Thyroid gland (tissue), 4 donors: ENCODE data around the gene DLG2. TPM values are rescaled to one million over a fixed set of nuclear protein-coding genes. Genes with fewer than 3 reads are reported as not detected.

ENCODE experiments used
- DNase-seq, 2 donors: peaks; one replicate each; pipeline ENCODE4 v3.0.0-alpha.2; 2019
- H3K27ac ChIP-seq, 3 donors: fragments of 200-600 bp; sonication (generic); 1 replicate in 2 of 3; 2 replicates in 1 of 3; pipeline ENCODE4 v1.5.1; 2016 to 2019; ENCODE audit warnings: mild to moderate bottlenecking in 1 of 3, moderate library complexity in 1 of 3
- H3K27me3 ChIP-seq: fragments of 200-600 bp; sonication (generic); one replicate; pipeline ENCODE4 v1.5.1; 2019
- H3K36me3 ChIP-seq, 2 donors: fragments of 200-600 bp; sonication (generic); one replicate each; pipeline ENCODE4 v1.5.1; 2016 to 2019
- H3K4me1 ChIP-seq, 2 donors: fragments of 200-600 bp; sonication (generic); one replicate each; pipeline ENCODE4 v1.5.1; 2017 to 2019
- H3K4me3 ChIP-seq, 3 donors: fragments of 200-600 bp; sonication (generic); replicated peaks in 1 of 3; 1 replicate in 2 of 3; 2 replicates in 1 of 3; pipeline ENCODE4 v1.5.1; 2016; ENCODE audit warnings: mild to moderate bottlenecking in 1 of 3
- H3K9me3 ChIP-seq: fragments of 200-600 bp; sonication (generic); one replicate; pipeline ENCODE4 v1.5.1; 2017
- CTCF ChIP-seq, 6 experiments: fragments of 200-600 bp in 3 of 6; fragments of 450-650 bp in 3 of 6; sonication (generic) in 3 of 6; IDR thresholded peaks; one replicate each; pipeline ENCODE4 v1.5.1; 2016 to 2019; ENCODE audit warnings: antibody characterized with exemption in 6 of 6, mild to moderate bottlenecking in 2 of 6, inconsistent platforms in 1 of 6, moderate library complexity in 1 of 6
- POLR2A ChIP-seq, 2 donors: fragments of 450-650 bp; IDR thresholded peaks; one replicate each; pipeline ENCODE4 v1.6.1; 2017; ENCODE audit warnings: antibody characterized with exemption in 2 of 2, mild to moderate bottlenecking in 2 of 2, moderate library complexity in 1 of 2
- WGBS, 2 donors: methylation state at CpG; one replicate each; pipeline ENCODE4 v1.1.5; 2017; 5-methylcytosine and 5-hydroxymethylcytosine counted together
- intact Hi-C: fragments of 100-400 bp; cut with DNase I; formaldehyde crosslinking; loops from one replicate; pipeline ENCODE4 v1.15.1; 2023
- total RNA-seq, 4 donors: library from RNA; depleted of rRNA; stranded (reverse); fragments of >200 nt; gene quantifications; one replicate each; pipeline ENCODE4 v1.2.3, GENCODE V29; 2016

Gene DLG2
- total RNA-seq, 4 donors from 2014 or later = 29.4 to 79.4 (median 42.4) TPM

DNA sequence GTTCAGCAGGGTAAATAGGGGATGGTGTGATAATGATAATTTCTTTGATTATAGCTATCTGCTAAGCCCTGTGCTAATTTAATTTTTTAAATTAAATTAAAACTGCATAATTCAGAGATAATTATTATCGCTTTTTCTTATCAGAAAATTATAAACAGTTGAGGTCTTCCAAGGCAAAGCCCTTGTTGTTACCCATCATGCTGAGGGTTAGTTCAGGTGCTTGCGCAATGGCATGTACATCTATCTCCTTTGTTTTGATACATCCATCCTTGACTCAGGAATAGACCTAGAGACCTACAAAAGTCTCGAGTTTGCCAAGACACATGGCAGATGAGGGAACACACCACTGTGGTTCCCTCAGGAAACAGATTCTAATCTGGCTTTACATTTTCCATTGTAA, 737.6 kb downstream of the DLG2 start:
- no peak overlapping the region for H3K4me3 ChIP-seq
- no peaks in the 10 kb centered on the region for H3K9me3 ChIP-seq
- H3K27ac ChIP-seq = no peak overlapping the region
- intact Hi-C loops = no loop called here
- H3K4me1 ChIP-seq = no peaks in the 10 kb centered on the region
- no peak for TF ChIP-seq POLR2A (IDR thresholded peaks at IDR 0.05)
- TF ChIP-seq CTCF (IDR thresholded peaks at IDR 0.05) = no peak
- H3K27me3 ChIP-seq = no peaks in the 10 kb centered on the region
- WGBS, 2 donors = 64 to 84% methylated on average over 3 of the region's 3 CpGs
- H3K36me3 ChIP-seq = no peaks in the 10 kb centered on the region
- DNase-seq = no peak

- Histone ChIP-seq H3K27ac (no peak overlapping the region), H3K36me3 (no peaks in the 10 kb centered on the region), H3K4me3 (no peak overlapping the region), H3K27me3 (no peaks in the 10 kb centered on the region), H3K4me1 (no peaks in the 10 kb centered on the region), H3K9me3 (no peaks in the 10 kb centered on the region)
- intact Hi-C loops = no loop called here
- TF ChIP-seq CTCF (IDR thresholded peaks at IDR 0.05) = no peak
- TF ChIP-seq POLR2A (IDR thresholded peaks at IDR 0.05) = no peak
- WGBS, 2 donors = 72 to 86% methylated on average over 3 of the region's 3 CpGs
- DNase-seq = no peak
These were observed 740.0 kb downstream of the DLG2 start for GRCh38 chr11:84887055-84887629.

DNA sequence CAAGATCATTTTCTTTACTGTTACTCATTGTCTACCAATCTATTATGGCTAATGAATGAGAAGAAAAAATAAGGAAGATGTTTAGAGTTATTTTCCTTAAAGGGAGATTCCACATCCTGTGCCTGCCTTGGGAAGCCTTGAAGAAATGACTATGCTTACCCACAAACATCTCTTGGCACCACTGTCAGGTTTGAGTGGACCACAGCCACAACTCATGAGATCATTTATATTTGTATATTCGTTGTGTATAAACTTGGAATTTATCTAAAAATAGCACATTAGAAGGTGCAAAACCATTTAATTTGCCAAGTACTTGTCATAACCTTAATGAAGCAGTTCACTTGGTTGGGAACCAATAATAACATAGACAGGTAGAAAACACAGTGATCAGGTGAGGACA, 740.8 kb downstream of the DLG2 start:
- no peak overlapping the region for H3K27ac ChIP-seq
- no peaks in the 10 kb centered on the region for H3K4me1 ChIP-seq
- 0 to 35% methylated on average over 1 of the region's 1 CpG for WGBS, 2 donors
- no peaks in the 10 kb centered on the region for H3K9me3 ChIP-seq
- intact Hi-C loops = no loop called here
- TF ChIP-seq POLR2A (IDR thresholded peaks at IDR 0.05) (no peak), CTCF (IDR thresholded peaks at IDR 0.05) (no peak)
- H3K27me3 ChIP-seq = no peaks in the 10 kb centered on the region
- H3K36me3 ChIP-seq = no peaks in the 10 kb centered on the region
- no peak for DNase-seq
- no peak overlapping the region for H3K4me3 ChIP-seq

- WGBS, 2 donors = 93 to 100% methylated on average over 2 of the region's 2 CpGs
These were observed 742.3 kb downstream of the DLG2 start for GRCh38 chr11:84884836-84885235.

GRCh38 chr11:84882056-84882455, 745.1 kb downstream of the DLG2 start:
- Histone ChIP-seq H3K4me3 (no peak overlapping the region), H3K27me3 (no peaks in the 10 kb centered on the region), H3K9me3 (no peaks in the 10 kb centered on the region), H3K4me1 (no peaks in the 10 kb centered on the region), H3K27ac (no peak overlapping the region), H3K36me3 (no peaks in the 10 kb centered on the region)
- TF ChIP-seq POLR2A (IDR thresholded peaks at IDR 0.05) (no peak), CTCF (IDR thresholded peaks at IDR 0.05) (no peak)
- DNase-seq = no peak
- WGBS, 2 donors = 12 to 16% methylated on average over 2 of the region's 2 CpGs
- intact Hi-C loops = no loop called here

More at GRCh38 chr11:84884836-84885235, 742.3 kb downstream of the DLG2 start:
- H3K4me3 ChIP-seq = no peak overlapping the region
- no peaks in the 10 kb centered on the region for H3K27me3 ChIP-seq
- intact Hi-C loops = no loop called here
- H3K27ac ChIP-seq = no peak overlapping the region
- H3K9me3 ChIP-seq = no peaks in the 10 kb centered on the region
- no peaks in the 10 kb centered on the region for H3K36me3 ChIP-seq
- no peak for DNase-seq
- TF ChIP-seq CTCF (IDR thresholded peaks at IDR 0.05) = no peak
- TF ChIP-seq POLR2A (IDR thresholded peaks at IDR 0.05) = no peak
- no peaks in the 10 kb centered on the region for H3K4me1 ChIP-seq
